A172 (cell line): ENCODE results near the gene SYT15B. TPM values are rescaled to one million over a fixed set of nuclear protein-coding genes. Genes with fewer than 3 reads are reported as not detected.
"Not testable (repeated sequence)": the region's sequence is repeated elsewhere in the genome, so short reads cannot be mapped to it uniquely, and the experiment has no call there.

Experiments
- DNase-seq: peaks from one replicate; pipeline ENCODE4 v3.0.0-alpha.2; 2015; ENCODE audit warnings: low spot score
- total RNA-seq: library from RNA; depleted of rRNA; stranded (reverse); fragments of >200 nt; shearing (Covaris generic); gene quantifications from 2 replicates; pipeline ENCODE4 v1.2.3, GENCODE V29; 2014; rRNA removed

The SYT15B gene
- 0.09 TPM in 1 of 2 replicates, not detected in the other for total RNA-seq

DNA sequence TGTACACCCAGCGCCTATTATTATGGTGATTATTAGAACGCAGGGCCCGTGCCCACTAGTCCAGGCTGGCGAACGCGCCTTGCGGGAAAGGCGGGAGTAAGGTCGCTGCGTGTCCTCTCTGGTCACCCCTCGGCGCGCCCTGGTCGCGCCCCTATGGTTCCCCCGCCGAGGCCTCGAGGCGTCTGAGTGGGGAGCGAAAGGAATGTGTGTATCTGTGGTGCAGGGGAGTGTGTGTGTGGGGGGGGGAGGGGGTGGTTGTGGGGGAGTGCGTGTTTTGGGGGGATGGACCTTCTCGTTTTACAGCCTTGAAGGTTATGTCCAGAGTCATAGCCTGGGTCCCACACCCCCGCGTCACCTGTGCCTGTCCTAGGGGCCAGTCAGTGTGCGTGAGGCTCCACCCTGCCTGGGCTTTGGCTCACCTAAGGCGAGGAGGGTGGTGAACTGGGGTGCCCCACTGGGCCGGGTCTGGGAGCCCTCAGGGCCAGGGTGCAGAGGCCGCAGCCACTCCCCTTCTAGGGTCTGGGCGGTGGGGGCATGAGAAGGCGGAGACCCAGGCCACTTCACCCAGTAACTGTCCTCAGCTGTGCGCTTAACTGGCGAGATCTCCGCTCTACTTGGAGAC, at the start of gene SYT15B:
Gene SYT15B (minus strand): TSS at position 39 of the 622 bp plus-strand sequence. CDS start 952 bp downstream, outside the sequence.
- not testable (repeated sequence) for DNase-seq

DNA sequence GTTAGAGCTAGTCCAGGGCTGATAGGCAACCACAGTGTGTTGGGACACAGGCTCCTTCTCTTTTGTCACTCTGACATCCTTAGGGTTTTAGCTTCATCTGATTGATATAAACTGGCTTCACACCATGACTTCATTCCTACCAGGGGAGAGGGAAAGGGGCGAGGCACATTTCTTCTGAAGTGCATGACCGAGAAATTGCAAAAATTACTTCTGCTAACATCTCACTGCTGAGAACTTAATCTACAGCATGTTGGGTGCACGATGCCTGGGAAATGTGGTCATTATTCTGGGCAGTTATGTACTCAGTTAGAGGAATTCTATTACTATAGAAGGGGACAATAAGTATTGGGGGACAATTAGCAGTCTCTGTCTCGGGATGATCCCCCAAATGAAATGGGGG, 16.2 kb upstream of the SYT15B start:
- DNase-seq: not testable (repeated sequence)

DNA sequence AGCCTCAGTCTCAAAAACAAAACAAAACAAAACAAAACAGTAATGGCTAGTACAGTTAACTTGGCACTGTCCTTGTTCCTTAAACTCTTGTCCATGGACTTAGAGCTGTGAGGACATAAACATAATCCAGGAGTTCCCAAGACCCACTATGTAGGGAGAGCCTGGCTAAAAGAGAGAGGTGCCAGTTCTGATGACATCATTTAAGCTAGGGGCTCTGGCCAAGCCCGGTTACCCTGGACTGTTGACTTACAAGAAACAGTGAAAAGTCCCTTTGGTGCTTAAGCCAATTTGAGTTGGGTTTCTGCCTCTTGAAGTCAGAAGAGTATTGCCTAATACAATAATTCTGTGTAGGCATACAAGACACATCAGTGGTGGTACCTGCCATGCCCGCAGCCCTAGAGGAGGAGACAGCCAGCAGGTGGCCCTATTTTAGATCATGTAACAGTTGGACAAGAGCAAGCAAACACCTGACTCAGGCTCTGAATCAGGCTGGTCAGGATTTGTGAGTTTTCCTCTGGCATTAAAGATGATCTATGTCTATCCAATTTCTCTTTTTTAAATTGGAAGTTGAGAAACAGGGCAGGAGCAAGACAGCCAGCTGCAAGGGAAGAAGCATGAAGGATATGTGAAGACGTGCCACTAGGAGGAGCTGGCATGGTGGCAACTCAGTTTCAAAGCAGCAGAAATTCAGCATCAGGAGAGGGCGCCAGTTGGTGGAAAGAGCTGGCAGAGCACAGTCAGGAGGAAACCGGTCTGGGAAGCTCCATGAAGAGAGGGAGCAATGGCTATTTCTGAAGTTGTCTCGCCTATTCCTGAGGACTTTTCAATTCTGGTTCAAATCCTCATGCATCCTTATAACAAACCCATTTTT, 12.2 kb upstream of the SYT15B start:
- peak; percentile 69 for DNase-seq

DNA sequence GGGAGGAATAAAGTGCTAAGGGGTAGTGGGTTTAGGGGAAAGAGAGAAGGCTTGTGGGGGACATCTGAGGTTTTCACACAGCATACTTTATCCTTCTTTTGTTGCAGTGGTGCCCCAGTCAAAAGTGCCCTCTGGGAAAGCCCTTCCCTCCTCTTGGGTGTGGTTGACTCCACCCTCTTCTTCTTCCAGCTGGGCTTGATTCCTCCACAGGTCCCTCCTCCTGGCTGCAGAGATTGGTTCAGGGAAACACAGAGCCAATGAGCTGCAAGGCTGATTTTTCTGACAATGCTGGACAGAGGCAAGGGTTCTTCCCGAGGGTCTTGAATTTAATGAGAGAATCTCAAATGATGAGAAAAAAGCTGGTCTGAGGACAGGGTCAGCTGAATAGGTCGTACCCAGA, 7.4 kb upstream of the SYT15B start:
- DNase-seq: not testable (repeated sequence)

DNA sequence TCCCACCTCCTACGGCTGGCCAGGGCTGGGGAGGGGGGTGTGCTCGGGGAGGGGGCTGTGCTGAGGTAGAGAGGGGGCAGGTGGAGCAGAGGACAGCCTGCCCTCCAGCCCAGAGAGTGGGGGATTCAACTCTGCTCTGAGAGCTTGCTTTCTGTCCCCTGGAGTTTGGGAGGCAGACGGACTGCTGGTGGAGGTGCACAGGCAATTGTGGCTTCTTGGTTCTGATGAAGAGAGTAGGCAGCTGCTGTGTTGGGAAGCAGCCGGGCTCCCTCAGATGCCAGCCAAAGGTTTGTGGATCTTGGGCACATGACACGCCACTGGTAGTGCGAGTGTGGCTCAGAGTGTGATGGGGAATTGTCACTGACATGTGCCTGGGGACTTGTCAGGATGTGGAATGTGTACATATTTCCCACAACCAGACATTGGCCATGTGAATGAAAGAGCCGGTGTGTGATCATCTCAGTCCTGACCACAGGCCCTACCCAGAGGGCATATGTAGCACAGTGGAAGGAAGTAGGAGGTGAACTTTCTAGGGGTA, 5.3 kb upstream of the SYT15B start:
- DNase-seq: not testable (repeated sequence)

DNA sequence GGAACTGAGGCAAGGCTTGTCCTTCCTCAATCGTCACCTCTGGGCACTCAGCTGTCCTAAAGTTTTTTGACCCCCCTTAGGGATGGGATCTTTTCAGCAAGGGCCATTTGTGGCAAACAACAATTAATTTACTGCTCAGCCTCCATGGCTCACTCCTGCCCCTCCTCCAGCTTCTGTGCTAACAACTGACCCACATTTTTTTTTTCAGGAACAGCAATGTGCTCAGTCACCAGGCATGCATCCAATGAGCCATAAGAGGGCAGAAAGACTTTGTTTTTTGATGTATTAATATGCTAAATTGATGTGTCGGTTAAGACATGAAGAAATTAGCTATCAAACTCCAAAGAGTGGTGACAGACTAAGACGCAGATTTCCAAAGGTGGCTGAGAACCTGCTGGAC, 4.7 kb upstream of the SYT15B start:
- peak; percentile 0 for DNase-seq

DNA sequence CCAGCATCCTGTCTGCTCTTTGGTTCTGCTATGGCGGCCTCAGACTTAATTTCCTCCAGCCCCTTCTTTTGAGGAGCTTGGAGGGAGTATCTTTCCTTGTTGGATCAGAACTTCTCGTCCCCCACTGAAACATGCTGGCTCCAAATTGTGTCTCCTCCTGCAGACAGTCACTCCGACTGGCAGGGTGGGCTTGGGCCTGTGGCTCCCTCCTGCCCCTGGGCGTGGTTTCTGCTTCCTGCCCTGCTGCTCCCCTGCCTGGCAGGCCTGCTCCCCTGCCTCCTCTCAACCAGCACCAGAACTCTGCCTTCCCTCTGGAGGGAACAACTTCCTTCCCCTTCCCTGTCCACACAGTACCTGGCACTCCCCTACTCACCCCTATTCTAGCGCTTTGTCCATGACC, 3.8 kb upstream of the SYT15B start:
- DNase-seq: not testable (repeated sequence)

DNA sequence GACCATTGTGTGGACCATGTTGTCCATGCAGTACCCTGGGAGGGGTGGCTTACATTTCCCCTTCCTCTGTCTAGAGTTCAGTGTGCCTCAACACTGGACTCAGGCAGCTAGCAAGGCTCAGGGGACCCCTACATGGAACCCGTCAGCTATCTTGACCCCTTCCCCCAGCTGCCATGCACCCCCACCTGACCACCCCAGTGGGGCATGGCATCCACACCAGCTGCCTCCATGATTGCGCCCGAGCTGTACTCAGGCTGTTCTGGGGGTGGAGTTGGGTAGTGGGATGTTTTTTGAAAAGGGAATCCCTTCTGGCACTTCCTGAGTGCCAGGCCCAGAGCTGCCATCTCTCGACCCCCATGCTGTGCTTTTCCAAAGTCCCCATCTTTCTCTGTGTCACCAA, 1.8 kb upstream of the SYT15B start:
- DNase-seq: not testable (repeated sequence)

DNA sequence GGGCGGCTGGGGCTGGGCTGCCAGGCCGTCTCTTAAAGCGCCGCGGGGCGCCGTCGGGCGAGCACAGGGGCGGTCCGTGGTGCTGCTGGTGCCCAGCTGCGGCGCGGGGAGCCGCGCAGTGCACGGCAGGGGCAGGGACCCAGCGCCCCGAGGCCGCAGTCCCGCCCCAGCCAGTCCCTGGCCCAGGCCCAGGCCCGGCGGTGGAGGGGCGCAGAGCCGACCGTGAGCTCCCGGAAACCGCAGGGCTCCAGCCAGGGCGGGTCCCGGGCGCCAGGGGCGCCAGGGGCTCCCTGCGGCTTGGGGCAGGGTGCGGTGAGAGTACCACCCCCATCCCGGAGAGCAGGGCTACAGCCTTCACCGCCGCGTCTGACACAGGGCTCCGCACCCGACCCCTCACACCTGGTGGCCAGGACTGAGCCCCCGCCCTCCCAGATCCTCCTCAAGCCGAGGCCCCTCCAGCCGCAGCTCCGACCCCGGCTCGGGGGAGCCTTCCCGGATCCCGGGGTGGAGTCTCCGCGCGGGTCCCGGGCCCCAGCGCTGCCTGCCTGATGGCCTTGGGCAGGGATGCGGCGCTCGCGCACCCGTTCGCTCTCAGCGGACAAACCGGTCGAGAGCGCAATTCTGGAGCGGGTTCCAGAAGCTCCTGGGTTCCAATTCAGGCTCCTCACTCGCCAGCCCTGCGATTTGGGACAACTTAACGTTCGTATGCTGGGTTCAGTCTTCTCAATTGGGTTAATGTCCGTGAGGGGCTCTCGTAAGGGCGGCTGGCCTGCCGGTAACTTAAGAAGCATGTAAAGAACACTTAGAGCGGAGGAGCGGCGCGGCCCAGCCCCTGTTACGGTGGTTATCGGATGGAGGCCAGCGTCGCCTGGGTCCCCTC, 478 bp downstream of the SYT15B start:
- DNase-seq: not testable (repeated sequence)

DNA sequence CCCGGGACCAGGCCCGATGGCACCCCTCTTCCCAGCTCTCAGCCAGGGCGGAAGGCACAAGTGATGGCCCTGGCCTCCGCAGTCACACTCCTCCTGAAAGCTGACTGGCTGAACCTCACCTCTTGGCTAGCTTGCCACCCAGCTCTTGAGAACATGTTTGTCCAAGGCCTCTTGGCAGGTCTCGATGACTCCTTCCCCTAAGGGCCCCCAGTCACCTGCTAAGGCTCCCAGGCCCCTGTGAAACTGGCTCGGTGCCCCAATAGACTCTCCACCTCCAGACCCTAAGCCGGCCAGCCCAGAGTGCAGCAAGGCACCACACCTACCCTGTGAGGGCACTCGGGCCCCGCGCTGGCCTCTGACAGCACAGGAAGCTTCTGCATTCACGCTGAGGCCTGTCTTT, 4.5 kb downstream of the SYT15B start:
- not testable (repeated sequence) for DNase-seq

DNA sequence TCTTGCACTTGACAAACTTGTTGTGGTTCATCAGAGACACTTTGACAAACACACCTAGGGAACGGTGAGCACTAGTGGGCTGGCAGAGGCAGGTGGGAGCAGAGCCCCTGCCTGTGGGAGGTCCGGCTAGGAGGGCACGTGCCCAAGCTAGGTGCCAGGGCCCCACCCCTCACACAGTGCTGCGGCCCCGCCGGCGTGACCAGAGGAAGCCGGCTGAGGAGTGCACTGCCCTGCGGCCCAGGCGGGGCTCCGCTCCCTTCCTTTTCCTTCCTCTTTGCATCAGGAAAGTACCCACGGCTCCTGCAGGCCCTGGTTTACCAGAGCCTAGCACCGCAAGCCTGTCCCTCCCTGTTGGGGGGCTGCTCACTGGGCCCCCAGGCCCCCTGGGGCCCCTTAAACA, 7.2 kb downstream of the SYT15B start:
- DNase-seq: not testable (repeated sequence)

DNA sequence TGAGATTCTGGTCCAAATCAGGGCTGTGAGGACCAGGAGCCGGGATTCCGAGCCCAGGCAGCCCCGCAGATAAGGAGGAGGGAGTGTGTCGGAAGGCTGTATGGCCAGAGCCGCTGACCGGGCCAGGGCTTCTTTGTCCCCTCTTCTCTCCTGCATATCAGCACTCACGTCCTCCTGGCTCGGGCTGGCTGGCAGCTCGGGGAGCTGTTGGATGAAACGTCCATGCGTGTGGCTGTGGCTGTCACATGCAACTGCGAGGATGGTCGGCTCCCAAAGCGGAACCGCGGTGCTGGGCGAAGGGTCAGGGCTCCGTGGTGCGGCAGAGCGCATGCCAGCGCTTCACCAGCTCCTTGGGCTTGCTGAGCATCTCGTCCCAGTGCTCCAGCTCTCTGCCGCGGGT, 9.5 kb downstream of the SYT15B start:
- DNase-seq: not testable (repeated sequence)

DNA sequence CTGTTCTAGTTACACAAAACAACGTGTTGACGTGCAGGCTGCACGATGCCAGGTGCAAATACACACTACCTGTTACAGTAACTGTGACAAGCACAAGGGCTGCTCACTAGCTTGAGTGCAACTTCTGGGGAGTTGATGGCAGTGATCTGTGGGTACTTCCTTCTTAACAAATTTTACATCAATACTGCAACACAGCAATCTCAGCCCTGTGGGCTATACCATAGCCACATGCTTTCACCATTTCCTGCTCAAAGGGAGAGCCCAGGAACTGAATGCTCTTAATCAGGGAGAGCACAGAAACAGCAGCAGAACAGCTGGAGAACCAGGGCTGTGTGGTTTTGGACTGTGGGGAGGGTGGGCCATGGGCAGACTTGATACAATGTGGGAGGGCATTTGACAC, 10.2 kb downstream of the SYT15B start:
- not testable (repeated sequence) for DNase-seq

DNA sequence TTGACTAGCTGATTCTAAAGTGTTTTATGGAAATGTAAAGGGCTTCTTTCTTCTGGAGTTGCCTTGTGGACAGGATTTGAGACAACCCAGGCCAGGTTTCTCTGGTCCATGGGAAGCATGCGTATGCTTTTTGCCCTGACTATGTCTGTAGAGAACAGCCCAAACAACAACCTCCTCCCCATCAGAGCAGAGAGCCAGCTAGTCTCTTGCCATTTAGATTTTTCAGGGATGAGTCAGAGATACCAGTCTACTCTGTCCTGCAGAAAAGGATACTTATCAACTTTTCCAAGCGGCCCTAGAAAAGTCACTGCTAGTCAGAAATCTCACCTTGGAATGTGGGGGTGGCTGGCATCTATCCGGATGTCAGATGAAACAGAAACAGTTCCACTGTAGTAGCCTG, 11.6 kb downstream of the SYT15B start:
- not testable (repeated sequence) for DNase-seq

DNA sequence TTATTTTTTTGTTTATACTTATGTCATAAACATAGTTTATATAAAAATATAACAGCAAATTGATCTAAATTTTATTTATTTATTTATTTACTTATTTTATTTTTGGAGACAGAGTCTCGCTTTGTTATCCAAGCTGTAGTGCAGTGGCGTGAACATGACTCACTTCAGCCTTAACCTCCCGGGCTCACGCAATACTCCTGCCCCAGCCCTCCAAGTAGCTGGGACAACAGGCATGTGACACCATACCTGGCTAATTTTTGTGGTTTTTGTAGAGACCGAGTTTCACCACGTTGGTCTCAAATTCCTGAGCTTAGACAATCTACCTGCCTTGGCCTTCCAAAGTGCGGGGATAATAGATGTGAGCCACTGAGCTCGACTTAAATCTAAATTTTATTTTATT, 13.0 kb downstream of the SYT15B start:
- DNase-seq: not testable (repeated sequence)

DNA sequence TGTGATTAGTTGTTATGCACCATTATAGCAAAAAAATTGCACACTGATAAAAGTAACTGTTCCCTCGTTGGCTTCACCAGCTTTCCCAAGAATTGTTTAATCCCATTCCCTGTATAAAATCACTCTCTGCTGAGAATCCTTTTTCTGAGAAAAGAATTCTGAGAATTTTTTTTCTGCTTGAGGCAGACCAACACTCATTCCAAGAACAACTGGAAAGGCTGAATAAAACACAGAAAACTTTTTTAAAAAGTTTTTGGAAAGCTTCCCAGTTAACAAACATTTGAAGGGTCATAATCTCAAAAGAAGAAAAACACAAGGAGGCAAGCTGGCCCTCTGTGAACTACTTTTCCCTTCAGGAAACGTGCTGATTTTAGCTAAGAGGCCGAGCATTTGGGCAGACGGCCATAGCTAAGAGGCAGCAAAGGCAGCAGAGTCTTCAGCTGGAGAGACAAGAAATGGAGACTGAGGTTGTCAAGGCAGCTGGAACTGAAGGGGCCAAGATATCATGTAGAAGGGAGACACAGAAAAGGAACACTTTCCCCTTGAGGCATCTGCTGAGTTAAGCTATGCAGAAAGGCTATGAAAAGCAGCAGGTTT, 16.5 kb downstream of the SYT15B start:
- not testable (repeated sequence) for DNase-seq

DNA sequence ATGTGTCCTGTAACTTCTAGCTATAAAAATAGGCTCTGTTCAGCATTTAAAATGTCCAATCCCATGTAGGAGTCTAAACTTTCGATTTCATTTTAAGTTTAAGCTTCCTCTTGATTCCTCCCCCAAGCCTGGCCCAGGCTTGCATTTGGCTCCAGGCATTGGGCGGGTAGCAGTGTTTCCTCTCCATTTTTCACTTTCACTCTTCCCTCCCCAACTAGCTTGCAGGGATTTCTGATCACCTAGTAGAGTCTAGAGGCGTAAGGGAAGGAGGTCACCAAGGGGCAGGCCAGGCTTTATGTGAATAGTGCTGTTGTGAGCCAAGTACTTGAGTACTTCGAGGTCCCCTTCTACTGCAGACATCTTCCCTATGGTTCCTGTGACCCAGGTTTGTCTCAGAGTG, 18.5 kb downstream of the SYT15B start:
- not testable (repeated sequence) for DNase-seq

DNA sequence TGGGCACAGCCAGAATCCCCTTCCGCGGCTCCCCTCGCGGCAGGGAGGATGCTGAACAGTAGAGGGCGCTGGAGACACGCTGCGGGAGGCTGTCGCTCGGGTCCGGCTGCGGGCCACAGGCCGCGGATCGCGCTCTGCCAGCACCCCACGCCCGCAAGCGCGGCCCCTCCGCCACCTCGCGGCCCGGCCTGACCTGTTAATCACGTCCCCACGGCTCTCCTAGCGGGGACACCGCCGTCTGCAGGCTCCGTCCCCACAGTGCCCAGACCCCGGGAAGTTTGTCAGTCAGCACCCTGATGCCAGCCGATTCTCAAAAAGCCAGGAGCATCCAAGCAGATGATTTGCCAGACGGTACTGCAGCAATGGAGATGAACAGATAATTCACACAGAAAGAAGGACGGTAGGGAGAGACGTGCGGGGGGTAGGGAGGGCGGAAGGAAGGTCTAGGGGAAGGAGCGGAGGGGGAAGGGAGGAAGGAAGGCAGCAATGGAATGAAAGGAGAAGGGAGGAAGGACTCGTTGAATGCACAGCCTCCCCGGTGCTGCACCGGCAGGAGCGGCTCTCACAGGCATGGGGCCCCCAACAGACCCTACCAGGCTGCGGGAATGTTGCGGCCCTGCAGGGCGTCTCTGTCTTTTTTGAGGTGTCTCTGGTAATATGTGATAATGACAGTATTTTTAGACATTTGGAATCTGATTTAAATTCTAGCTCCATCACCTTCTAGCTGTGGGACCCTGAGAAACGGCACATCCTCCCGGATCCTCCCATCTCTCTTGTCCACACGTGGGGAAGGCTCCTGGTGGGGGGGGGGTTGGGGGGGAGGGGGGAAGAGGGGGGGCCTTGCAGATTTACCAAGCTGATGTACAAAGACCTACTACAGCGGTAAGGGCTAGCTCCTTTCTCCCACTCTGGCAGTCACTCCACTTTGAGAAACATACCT, 19.5 kb downstream of the SYT15B start:
- DNase-seq: peak; percentile 4

DNA sequence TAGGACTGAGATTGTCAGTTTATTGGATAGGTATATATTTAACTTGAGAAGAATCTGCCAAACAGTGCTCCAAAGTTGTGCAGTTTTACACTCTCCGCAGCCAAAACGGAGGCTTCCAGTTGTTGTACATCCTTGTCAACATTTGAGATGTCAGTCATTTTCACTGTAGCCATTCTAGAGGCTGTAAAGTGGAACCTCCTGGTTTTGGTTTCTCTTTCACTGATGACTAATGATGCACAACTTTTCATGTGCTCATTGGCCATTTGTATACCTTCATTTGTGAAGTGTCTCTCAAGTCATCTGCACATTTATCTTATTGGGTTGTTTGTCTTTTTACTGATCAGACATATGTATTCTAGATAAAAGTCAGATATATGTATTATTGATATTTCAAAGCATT, 22.5 kb downstream of the SYT15B start:
- not testable (repeated sequence) for DNase-seq

DNA sequence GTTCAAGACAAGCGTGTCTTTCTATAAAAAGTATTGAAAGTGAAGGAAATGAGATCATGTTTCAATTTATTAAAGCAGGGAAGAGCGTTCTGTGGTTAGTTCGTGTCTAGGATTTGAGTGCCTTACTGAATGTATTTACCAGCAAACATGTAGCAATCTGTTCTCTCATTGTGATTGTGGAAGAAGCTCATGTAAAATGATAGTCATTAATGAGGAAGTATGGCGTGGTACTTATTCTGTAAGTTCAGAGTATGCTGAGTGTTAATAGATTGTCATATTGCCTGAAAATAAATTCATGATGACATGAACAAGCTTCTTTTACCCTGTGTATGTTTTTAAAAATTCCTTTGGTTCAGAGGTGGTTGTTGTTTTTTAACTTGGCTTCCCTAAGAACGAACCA, 32.5 kb downstream of the SYT15B start:
- not testable (repeated sequence) for DNase-seq
